ENCODE results near the gene KLF8. TPM values are rescaled to one million over a fixed set of nuclear protein-coding genes. Genes with fewer than 3 reads are reported as not detected.
"Not testable (repeated sequence)": the region's sequence is repeated elsewhere in the genome, so short reads cannot be mapped to it uniquely, and the experiment has no call there.

Gene KLF8
- 8.7 and 11.5 TPM in 2 replicates for total RNA-seq (2014; rRNA removed; shearing (Covaris generic))
- polyA plus RNA-seq (2016; fragmentation: Nextera tagmentation; extraction: Ambion mirVana) = 2.6 and 2.7 TPM in 2 replicates
- long read RNA-seq = 0 reads

DNA sequence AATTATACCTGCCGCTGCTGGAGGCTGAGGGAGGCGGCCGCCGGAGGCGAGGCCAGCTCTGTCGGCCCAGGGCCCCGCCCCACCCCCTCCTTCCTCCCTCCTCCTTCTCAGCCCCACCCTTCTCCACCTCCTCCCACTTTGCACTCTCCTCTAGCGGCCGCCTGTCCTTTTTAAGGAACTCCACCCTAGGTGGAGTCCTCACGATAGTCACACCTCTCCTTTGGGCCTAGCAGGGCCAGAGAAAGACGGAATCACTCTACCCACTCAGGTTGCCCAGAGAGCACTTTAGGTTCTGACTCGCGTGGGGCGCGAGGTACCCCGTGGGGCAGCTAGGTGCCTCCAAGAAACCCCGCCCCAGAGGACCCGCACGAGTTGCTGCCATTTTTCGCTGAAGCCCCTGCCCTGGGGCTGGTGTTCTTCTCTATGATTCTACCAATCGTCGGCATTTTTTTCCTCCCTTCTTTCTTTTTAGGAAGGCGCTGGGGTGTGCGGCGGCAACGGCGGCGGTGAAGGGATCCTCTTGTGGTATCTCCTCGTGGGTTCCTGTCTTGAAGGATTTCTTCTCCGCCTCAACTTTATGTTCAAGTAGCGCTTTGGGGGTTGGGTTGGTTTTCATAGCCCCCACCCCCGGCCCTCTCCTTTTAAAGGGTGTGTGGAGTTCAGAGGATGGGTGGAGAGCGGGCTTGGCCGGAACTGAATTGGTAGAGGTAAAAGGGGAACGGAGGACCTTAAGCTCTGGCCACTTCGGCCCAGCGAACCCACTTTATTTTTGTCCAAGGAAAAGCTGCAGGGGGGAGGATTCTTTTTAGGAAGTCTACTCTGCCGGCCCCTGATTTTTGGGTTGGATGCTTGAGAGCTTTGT, at the start of gene KLF8:
Gene KLF8, plus strand, starts transcription at position 136 of the 862 bp plus-strand sequence. CDS start 979 bp downstream, outside the sequence.
- peak within 1 kb of the TSS; percentile 90 for H2AFZ ChIP-seq
- peak; percentile 70 for ATAC-seq
- H3K27me3 Mint-ChIP-seq (ENCODE audit: insufficient read depth, low read depth, poor library complexity) = no peaks in the 10 kb centered on the region

DNA sequence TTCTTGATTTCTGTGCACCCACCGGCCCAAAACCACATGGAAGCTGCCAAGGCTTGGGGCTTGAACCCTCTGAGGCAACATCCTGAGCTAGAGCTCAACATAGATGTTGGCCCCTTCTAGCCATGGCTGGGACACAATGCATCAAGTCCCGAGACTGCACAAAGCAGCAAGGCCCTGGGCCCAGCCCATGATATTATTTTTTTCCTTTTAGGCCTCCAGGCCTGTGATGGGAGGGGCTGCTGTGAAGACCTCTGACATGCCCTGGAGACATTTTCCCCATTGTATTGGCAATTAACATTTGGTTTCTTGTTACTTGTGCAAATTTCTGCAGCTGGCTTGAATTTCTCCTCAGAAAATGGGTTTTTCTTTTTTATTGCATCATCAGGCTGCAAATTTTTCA, 25.2 kb upstream of the KLF8 start:
- not testable (repeated sequence) for H3K27ac ChIP-seq (ENCODE audit: low read depth); H3K4me1 ChIP-seq (ENCODE audit: insufficient read depth); H3K4me2 ChIP-seq; H3K27me3 ChIP-seq (ENCODE audit: insufficient read depth); H3K4me3 Mint-ChIP-seq; H3K27ac Mint-ChIP-seq; H3K36me3 ChIP-seq (ENCODE audit: insufficient read depth); H3K4me1 Mint-ChIP-seq; H3K27me3 Mint-ChIP-seq (ENCODE audit: insufficient read depth, low read depth, poor library complexity); DNase-seq (ENCODE audit: low spot score); H4K20me1 ChIP-seq (replicated peaks; ENCODE audit: insufficient read depth); ATAC-seq; H3K79me2 ChIP-seq (replicated peaks; ENCODE audit: insufficient read depth); H3F3A ChIP-seq (replicated peaks; ENCODE audit: low read depth); H3K4me3 ChIP-seq; H2AFZ ChIP-seq; H3K9me2 ChIP-seq (ENCODE audit: insufficient read depth)
- H3K36me3 Mint-ChIP-seq (ENCODE audit: low read depth) = peaks cover 17% of the 10 kb centered on the region; the same call in 2 of the 3 replicates
- peaks cover 27% of the 10 kb centered on the region; the same call in 2 of the 3 replicates for H3K9me3 Mint-ChIP-seq

More for the DNA sequence above, at the start of gene KLF8:
- peak; percentile 72 for DNase-seq (ENCODE audit: low spot score)
- no peaks in the 10 kb centered on the region for H3K36me3 Mint-ChIP-seq (ENCODE audit: low read depth)
- peaks cover 23% of the 10 kb centered on the region for H3K4me1 Mint-ChIP-seq
- Histone ChIP-seq H3K4me1 (ENCODE audit: insufficient read depth) (peaks cover 11% of the 10 kb centered on the region; the same call in 1 of the 2 replicates), H3K4me2 (peak within 1 kb of the TSS; percentile 87), H3K36me3 (ENCODE audit: insufficient read depth) (no peaks in the 10 kb centered on the region), H3K27ac (ENCODE audit: low read depth) (peak within 1 kb of the TSS; percentile 66; the same call in 1 of the 2 replicates), H3K9me2 (ENCODE audit: insufficient read depth) (no peaks in the 10 kb centered on the region), H3K4me3 (peak within 1 kb of the TSS; percentile 75), H3F3A (replicated peaks; ENCODE audit: low read depth) (no peaks in the 10 kb centered on the region), H3K27me3 (ENCODE audit: insufficient read depth) (no peaks in the 10 kb centered on the region), H4K20me1 (replicated peaks; ENCODE audit: insufficient read depth) (no peaks in the 10 kb centered on the region), H3K79me2 (replicated peaks; ENCODE audit: insufficient read depth) (no peaks in the 10 kb centered on the region)
- H3K27ac Mint-ChIP-seq = peak within 1 kb of the TSS; percentile 80
- peak within 1 kb of the TSS; percentile 82 for H3K4me3 Mint-ChIP-seq
- no peaks in the 10 kb centered on the region for H3K9me3 Mint-ChIP-seq
- TF ChIP-seq POLR2AphosphoS5 (IDR thresholded peaks at IDR 0.05; ENCODE audit: low read depth) (0 out of 2 replicates have a peak, but pooled peaks have one; percentile 27), STAT1 (IDR thresholded peaks at IDR 0.05; ENCODE audit: unreplicated experiment) (no peak)

DNA sequence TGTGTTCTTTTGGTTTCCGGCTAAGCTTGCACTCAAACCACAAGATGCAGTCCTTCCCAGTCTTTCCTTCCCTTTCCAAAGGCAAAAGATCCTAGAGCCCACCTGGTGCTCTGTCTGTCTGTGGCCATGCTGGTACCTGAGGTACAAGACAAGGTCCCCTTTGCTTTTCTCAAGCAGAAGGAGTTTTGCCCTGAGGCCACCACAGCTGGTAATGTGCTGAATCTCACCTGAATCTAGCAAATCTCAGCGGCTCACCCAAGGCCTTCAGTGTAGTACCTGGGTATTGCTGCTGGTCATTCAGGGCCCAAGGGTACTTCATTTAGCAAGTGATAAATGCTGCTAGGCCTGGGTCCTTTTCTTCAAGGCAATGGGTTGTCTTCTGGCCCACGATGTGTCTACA, 20.5 kb upstream of the KLF8 start:
- H3F3A ChIP-seq (replicated peaks; ENCODE audit: low read depth) = no peaks in the 10 kb centered on the region
- no peaks in the 10 kb centered on the region for H3K4me1 Mint-ChIP-seq
- H4K20me1 ChIP-seq (replicated peaks; ENCODE audit: insufficient read depth) = no peaks in the 10 kb centered on the region
- H3K4me2 ChIP-seq = no peak overlapping the region
- no peak overlapping the region for H2AFZ ChIP-seq
- peaks cover 11% of the 10 kb centered on the region; the same call in 2 of the 3 replicates for H3K9me3 Mint-ChIP-seq
- H3K36me3 Mint-ChIP-seq (ENCODE audit: low read depth) = peaks cover 6% of the 10 kb centered on the region; the same call in 2 of the 3 replicates
- H3K4me3 Mint-ChIP-seq = no peak overlapping the region
- H3K27me3 Mint-ChIP-seq (ENCODE audit: insufficient read depth, low read depth, poor library complexity) = no peaks in the 10 kb centered on the region
- ATAC-seq (no peak), DNase-seq (ENCODE audit: low spot score) (no peak)
- H3K4me1 ChIP-seq (ENCODE audit: insufficient read depth) = no peaks in the 10 kb centered on the region
- H3K9me2 ChIP-seq (ENCODE audit: insufficient read depth) = no peaks in the 10 kb centered on the region
- no peak overlapping the region for H3K27ac ChIP-seq (ENCODE audit: low read depth)
- no peaks in the 10 kb centered on the region for H3K27me3 ChIP-seq (ENCODE audit: insufficient read depth)
- H3K4me3 ChIP-seq = no peak overlapping the region
- H3K27ac Mint-ChIP-seq = no peak overlapping the region
- no peaks in the 10 kb centered on the region for H3K36me3 ChIP-seq (ENCODE audit: insufficient read depth)
- no peaks in the 10 kb centered on the region for H3K79me2 ChIP-seq (replicated peaks; ENCODE audit: insufficient read depth)
- no peak for TF ChIP-seq EZH2phosphoT487 (IDR thresholded peaks at IDR 0.05; ENCODE audit: unreplicated experiment)
- no peak for TF ChIP-seq NANOG (IDR thresholded peaks at IDR 0.05; ENCODE audit: borderline replicate concordance)
- no peak for TF ChIP-seq EZH2 (IDR thresholded peaks at IDR 0.05; ENCODE audit: low read depth, unreplicated experiment)
- TF ChIP-seq STAT1 (IDR thresholded peaks at IDR 0.05; ENCODE audit: unreplicated experiment) = no peak
- no peak for TF ChIP-seq ZNF331 (CRISPR knock-in tag; IDR thresholded peaks at IDR 0.05; ENCODE audit: low read depth)
- no peak for TF ChIP-seq JUNB (IDR thresholded peaks at IDR 0.05; ENCODE audit: unreplicated experiment)
- TF ChIP-seq, protein P1, sequence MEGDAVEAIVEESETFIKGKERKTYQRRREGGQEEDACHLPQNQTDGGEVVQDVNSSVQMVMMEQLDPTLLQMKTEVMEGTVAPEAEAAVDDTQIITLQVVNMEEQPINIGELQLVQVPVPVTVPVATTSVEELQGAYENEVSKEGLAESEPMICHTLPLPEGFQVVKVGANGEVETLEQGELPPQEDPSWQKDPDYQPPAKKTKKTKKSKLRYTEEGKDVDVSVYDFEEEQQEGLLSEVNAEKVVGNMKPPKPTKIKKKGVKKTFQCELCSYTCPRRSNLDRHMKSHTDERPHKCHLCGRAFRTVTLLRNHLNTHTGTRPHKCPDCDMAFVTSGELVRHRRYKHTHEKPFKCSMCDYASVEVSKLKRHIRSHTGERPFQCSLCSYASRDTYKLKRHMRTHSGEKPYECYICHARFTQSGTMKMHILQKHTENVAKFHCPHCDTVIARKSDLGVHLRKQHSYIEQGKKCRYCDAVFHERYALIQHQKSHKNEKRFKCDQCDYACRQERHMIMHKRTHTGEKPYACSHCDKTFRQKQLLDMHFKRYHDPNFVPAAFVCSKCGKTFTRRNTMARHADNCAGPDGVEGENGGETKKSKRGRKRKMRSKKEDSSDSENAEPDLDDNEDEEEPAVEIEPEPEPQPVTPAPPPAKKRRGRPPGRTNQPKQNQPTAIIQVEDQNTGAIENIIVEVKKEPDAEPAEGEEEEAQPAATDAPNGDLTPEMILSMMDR (conservative IDR thresholded peaks at IDR 0.05; ENCODE audit: low read depth in 2 of 2) = no peak
- no peak for TF ChIP-seq ZNF114 (CRISPR knock-in tag; IDR thresholded peaks at IDR 0.05)
- TF ChIP-seq, protein P2, sequence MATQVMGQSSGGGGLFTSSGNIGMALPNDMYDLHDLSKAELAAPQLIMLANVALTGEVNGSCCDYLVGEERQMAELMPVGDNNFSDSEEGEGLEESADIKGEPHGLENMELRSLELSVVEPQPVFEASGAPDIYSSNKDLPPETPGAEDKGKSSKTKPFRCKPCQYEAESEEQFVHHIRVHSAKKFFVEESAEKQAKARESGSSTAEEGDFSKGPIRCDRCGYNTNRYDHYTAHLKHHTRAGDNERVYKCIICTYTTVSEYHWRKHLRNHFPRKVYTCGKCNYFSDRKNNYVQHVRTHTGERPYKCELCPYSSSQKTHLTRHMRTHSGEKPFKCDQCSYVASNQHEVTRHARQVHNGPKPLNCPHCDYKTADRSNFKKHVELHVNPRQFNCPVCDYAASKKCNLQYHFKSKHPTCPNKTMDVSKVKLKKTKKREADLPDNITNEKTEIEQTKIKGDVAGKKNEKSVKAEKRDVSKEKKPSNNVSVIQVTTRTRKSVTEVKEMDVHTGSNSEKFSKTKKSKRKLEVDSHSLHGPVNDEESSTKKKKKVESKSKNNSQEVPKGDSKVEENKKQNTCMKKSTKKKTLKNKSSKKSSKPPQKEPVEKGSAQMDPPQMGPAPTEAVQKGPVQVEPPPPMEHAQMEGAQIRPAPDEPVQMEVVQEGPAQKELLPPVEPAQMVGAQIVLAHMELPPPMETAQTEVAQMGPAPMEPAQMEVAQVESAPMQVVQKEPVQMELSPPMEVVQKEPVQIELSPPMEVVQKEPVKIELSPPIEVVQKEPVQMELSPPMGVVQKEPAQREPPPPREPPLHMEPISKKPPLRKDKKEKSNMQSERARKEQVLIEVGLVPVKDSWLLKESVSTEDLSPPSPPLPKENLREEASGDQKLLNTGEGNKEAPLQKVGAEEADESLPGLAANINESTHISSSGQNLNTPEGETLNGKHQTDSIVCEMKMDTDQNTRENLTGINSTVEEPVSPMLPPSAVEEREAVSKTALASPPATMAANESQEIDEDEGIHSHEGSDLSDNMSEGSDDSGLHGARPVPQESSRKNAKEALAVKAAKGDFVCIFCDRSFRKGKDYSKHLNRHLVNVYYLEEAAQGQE (IDR thresholded peaks at IDR 0.05; ENCODE audit: unreplicated experiment) = no peak
- no peak for TF ChIP-seq CREB1 (CRISPR knock-in tag; IDR thresholded peaks at IDR 0.05; ENCODE audit: low read depth)
- no peak for TF ChIP-seq POLR2AphosphoS5 (IDR thresholded peaks at IDR 0.05; ENCODE audit: low read depth)

All from GM23338 (cell line).